K562 (cell line): ENCODE measurements around the gene RELL2. TPM values are rescaled to one million over a fixed set of nuclear protein-coding genes. Genes with fewer than 3 reads are reported as not detected.

Experiments used
- ATAC-seq: fragments of 200-7000 bp; cut with Tn5 transposase; 3 replicates; pipeline ENCODE4 v1.9.1; 2020; ENCODE audit warnings: moderate library complexity
- BruUV-seq: library from RNA; stranded (reverse); fragments of 400-500 nt; replicated peaks from 2 replicates; lab custom pipeline; 2021; lab: Mats Ljungman, UMichigan
- CTCF ChIA-PET: fragments of 300-600 bp; formaldehyde crosslinking; extraction: SDS; loops from one replicate; lab custom pipeline; 2021; ENCODE audit warnings: low intra/inter-chr PET ratio; lab: Yijun Ruan, JAX
- POLR2A ChIA-PET: fragments of 300-600, 350-650 bp; sonication (Branson Sonifier 250); formaldehyde crosslinking; extraction: SDS; loops from one replicate; lab custom pipeline; 2021; ENCODE audit warnings: antibody characterized with exemption, inconsistent platforms; lab: Yijun Ruan, JAX
- DNase-seq, 4 experiments: peaks; one replicate each; pipeline versions ENCODE4 v3.0.0 to v3.0.0-alpha.2; 2011 to 2018; ENCODE audit warnings: low spot score in 3 of 4, mixed read lengths in 3 of 4; ENCODE audit errors: extremely low read depth in 1 of 4
- FAIRE-seq: peaks from 2 replicates; lab custom pipeline; 2011; peaks lifted over from hg19 to GRCh38; lab: Jason Lieb, UNC
- H2AFZ ChIP-seq: 2 replicates; pipeline ENCODE4 v1.6.0; 2011; ENCODE audit warnings: low read depth, low read length, control low read depth, inconsistent platforms
- H3K27ac ChIP-seq: fragments of 200-600 bp; 3 replicates; pipeline ENCODE4 v1.8.0; 2011; ENCODE audit warnings: low read depth, mild to moderate bottlenecking, control low read depth, inconsistent platforms, low read length, moderate library complexity, mixed read lengths; ENCODE audit errors: extremely low read depth
- H3K27me3 ChIP-seq, 2 experiments: fragments of 300-600 bp in 1 of 2; 2 replicates in 1 of 2; 3 replicates in 1 of 2; pipeline versions ENCODE4 v1.6.0 to v1.8.0; 2011; ENCODE audit warnings: inconsistent platforms in 2 of 2, low read length in 2 of 2, mild to moderate bottlenecking in 1 of 2, mixed read lengths in 1 of 2, moderate library complexity in 1 of 2; ENCODE audit not compliant: control insufficient read depth in 2 of 2, insufficient read depth in 2 of 2
- H3K36me3 ChIP-seq: fragments of 300-600 bp; 3 replicates; pipeline ENCODE4 v1.8.0; 2011; ENCODE audit warnings: mild to moderate bottlenecking, low read length, inconsistent platforms; ENCODE audit not compliant: control insufficient read depth, insufficient read depth
- H3K4me1 ChIP-seq, 2 experiments: fragments of 200-600 bp in 1 of 2; replicated peaks in 1 of 2; 2 replicates in 1 of 2; 3 replicates in 1 of 2; pipeline versions ENCODE4 v1.5.1 to v1.8.0; 2011; ENCODE audit warnings: inconsistent platforms in 2 of 2, low read length in 2 of 2, mild to moderate bottlenecking in 1 of 2, mixed read lengths in 1 of 2, moderate library complexity in 1 of 2; ENCODE audit not compliant: control insufficient read depth in 2 of 2, insufficient read depth in 2 of 2
- H3K4me2 ChIP-seq: 2 replicates; pipeline ENCODE4 v1.6.1; 2011; ENCODE audit warnings: low read length, control low read depth, inconsistent platforms, mixed read lengths; ENCODE audit not compliant: insufficient read depth
- H3K4me3 ChIP-seq: fragments of 200-600 bp; sonication (generic), shearing (Covaris generic); 2 replicates; pipeline ENCODE4 v1.5.1; 2016; ENCODE audit warnings: control low read depth, inconsistent platforms
- H3K79me2 ChIP-seq: fragments of 200-600 bp; 3 replicates; pipeline ENCODE4 v1.8.0; 2011; ENCODE audit warnings: low read length, inconsistent platforms; ENCODE audit not compliant: control insufficient read depth, insufficient read depth
- H3K9ac ChIP-seq, 2 experiments: 2 replicates each; pipeline versions ENCODE4 v1.6.0 to v1.6.1; 2011; ENCODE audit warnings: low read depth in 2 of 2, low read length in 2 of 2, control low read depth in 1 of 2, inconsistent platforms in 1 of 2, mild to moderate bottlenecking in 1 of 2, mixed read lengths in 1 of 2; ENCODE audit not compliant: insufficient read depth in 1 of 2
- H3K9me1 ChIP-seq: one replicate; pipeline ENCODE4 v1.6.0; 2011; ENCODE audit warnings: inconsistent platforms, mild to moderate bottlenecking, low read length, moderate library complexity; ENCODE audit not compliant: control insufficient read depth, insufficient read depth
- H3K9me3 ChIP-seq: replicated peaks from 2 replicates; pipeline ENCODE4 v1.5.1; 2011; ENCODE audit warnings: low read depth, low read length, inconsistent platforms; ENCODE audit not compliant: control insufficient read depth, insufficient read depth
- H4K20me1 ChIP-seq: replicated peaks from 2 replicates; pipeline ENCODE4 v1.6.1; 2011; ENCODE audit warnings: low read length, inconsistent platforms, mixed read lengths; ENCODE audit not compliant: control insufficient read depth, insufficient read depth
- ARHGAP35 ChIP-seq: fragments of 450-650 bp; IDR thresholded peaks from 2 replicates; pipeline ENCODE4 v1.6.1; 2018; ENCODE audit not compliant: partially characterized antibody
- EWSR1 ChIP-seq: fragments of 450-650 bp; IDR thresholded peaks from 2 replicates; pipeline ENCODE4 v1.6.1; 2018; ENCODE audit warnings: borderline replicate concordance, mild to moderate bottlenecking, low read depth, moderate library complexity; ENCODE audit not compliant: partially characterized antibody
- FOXJ3 ChIP-seq: sonication (generic); formaldehyde crosslinking; IDR thresholded peaks from 2 replicates; pipeline ENCODE4 v1.4.0; 2020; ENCODE audit warnings: mild to moderate bottlenecking, missing genetic modification reagents
- HLTF ChIP-seq: fragments of 450-650 bp; IDR thresholded peaks from 2 replicates; pipeline ENCODE4 v1.6.1; 2016
- MTA1 ChIP-seq: fragments of 450-650 bp; IDR thresholded peaks from 2 replicates; pipeline ENCODE4 v1.6.1; 2017; ENCODE audit warnings: borderline replicate concordance
- RFX5 ChIP-seq: IDR thresholded peaks from 2 replicates; pipeline ENCODE4 v1.6.1; 2011; ENCODE audit warnings: low read depth, mild to moderate bottlenecking, improper control_type of control experiment, low read length
- STAT5A ChIP-seq: IDR thresholded peaks from 2 replicates; pipeline ENCODE4 v1.6.1; 2012; ENCODE audit warnings: low read length, inconsistent platforms, borderline replicate concordance
- TGIF2 ChIP-seq: sonication (generic); formaldehyde crosslinking; IDR thresholded peaks from 2 replicates; pipeline ENCODE4 v1.8.1; 2022; ENCODE audit warnings: mild to moderate bottlenecking, missing genetic modification reagents, moderate library complexity
- ZFPM2 ChIP-seq: fragments of 250-450 bp; sonication (Bioruptor Pico); IDR thresholded peaks from 2 replicates; pipeline ENCODE4 v1.5.1; 2022; ENCODE audit warnings: mild to moderate bottlenecking
- ZNF23 ChIP-seq: fragments of 250-450 bp; sonication (Bioruptor Pico); IDR thresholded peaks from 2 replicates; pipeline ENCODE4 v1.4.0; 2020; ENCODE audit warnings: mild to moderate bottlenecking
- ZNF561 ChIP-seq: fragments of 450-650 bp; formaldehyde crosslinking; conservative IDR thresholded peaks from 2 replicates; pipeline ENCODE4 v1.4.0; 2020; ENCODE audit warnings: mild to moderate bottlenecking, moderate library complexity
- ZNF695 ChIP-seq: fragments of 450-650 bp; formaldehyde crosslinking; IDR thresholded peaks from 2 replicates; pipeline ENCODE4 v1.4.0; 2020; ENCODE audit warnings: mild to moderate bottlenecking, moderate library complexity
- ZNF766 ChIP-seq: fragments of 200-800 bp; sonication (Bioruptor generic); conservative IDR thresholded peaks from 2 replicates; pipeline ENCODE4 v1.6.1; 2016; ENCODE audit warnings: missing genetic modification characterization, missing compliant biosample characterization
- ZNF830 ChIP-seq: fragments of 250-450 bp; sonication (Bioruptor Pico); IDR thresholded peaks from 2 replicates; pipeline ENCODE4 v1.5.0; 2021; ENCODE audit warnings: mild to moderate bottlenecking
- WGBS: fragments of 100-300 bp; shearing (Covaris generic); methylation state at CpG from one replicate; pipeline ENCODE4 v1.1.6; 2016; ENCODE audit warnings: low coverage, mixed read lengths; ENCODE audit not compliant: insufficient coverage; ENCODE audit errors: missing lambda C conversion rate; 5-methylcytosine and 5-hydroxymethylcytosine counted together
- in situ Hi-C: fragments of 300-500 bp; cut with MboI; formaldehyde crosslinking; loops from 4 replicates; pipeline ENCODE4 v1.15.0; 2018; ENCODE audit warnings: inconsistent platforms, mixed read lengths
- intact Hi-C: fragments of 100-400 bp; cut with micrococcal nuclease; formaldehyde crosslinking; loops from 2 replicates; pipeline ENCODE4 v1.14.2; 2022
- polyA plus RNA-seq, 8 experiments: library from polyadenylated mRNA; depleted of rRNA in 4 of 8; stranded (reverse) in 5 of 8; unstranded in 3 of 8; fragments of >200 nt; fragmentation: Nextera tagmentation in 2 of 8; fragmentation: Illumina TruSeq in 1 of 8; extraction: Ambion mirVana in 2 of 8; extraction: Trizol in 1 of 8; gene quantifications; 2 replicates each; pipeline versions ENCODE4 v1.2.1 to v1.2.3, GENCODE V29; 2011 to 2014; ENCODE audit warnings: inconsistent platforms in 1 of 8, missing spikeins in 1 of 8
- total RNA-seq, 7 experiments: library from RNA; depleted of rRNA in 6 of 7; stranded (reverse); fragments of >200 nt in 6 of 7; fragmentation: Illumina TruSeq in 2 of 7; extraction: Trizol in 2 of 7; gene quantifications; 2 replicates each; pipeline versions ENCODE4 v1.2.1 to v1.2.3, GENCODE V29; 2011 to 2021; ENCODE audit warnings: low replicate concordance in 1 of 7
- TF ChIP-seq, protein P1 (sequence below): fragments of 250-450 bp; sonication (Bioruptor Pico); IDR thresholded peaks from 2 replicates; pipeline ENCODE4 v1.8.0; 2021; ENCODE audit warnings: moderate library complexity, mild to moderate bottlenecking, inconsistent platforms
- TF ChIP-seq, protein P2 (sequence below): sonication (generic); IDR thresholded peaks from 2 replicates; pipeline ENCODE4 v1.6.1; 2016
- TF ChIP-seq, protein P3 (sequence below): sonication (generic); formaldehyde crosslinking; IDR thresholded peaks from 2 replicates; pipeline ENCODE4 v1.8.0; 2022; ENCODE audit warnings: missing genetic modification reagents, mild to moderate bottlenecking, moderate library complexity, borderline replicate concordance
- TF ChIP-seq, protein P4 (sequence below): sonication (generic); formaldehyde crosslinking; IDR thresholded peaks from 2 replicates; pipeline ENCODE4 v1.8.0; 2022; ENCODE audit warnings: mild to moderate bottlenecking, missing genetic modification reagents

Gene RELL2
- total and polyA plus RNA-seq, 9 of the 15 experiments (the other 6 are each of a cell fraction or from before 2014, with no cell fraction given) = 0.06 to 36.0 (median 14.3) TPM

DNA sequence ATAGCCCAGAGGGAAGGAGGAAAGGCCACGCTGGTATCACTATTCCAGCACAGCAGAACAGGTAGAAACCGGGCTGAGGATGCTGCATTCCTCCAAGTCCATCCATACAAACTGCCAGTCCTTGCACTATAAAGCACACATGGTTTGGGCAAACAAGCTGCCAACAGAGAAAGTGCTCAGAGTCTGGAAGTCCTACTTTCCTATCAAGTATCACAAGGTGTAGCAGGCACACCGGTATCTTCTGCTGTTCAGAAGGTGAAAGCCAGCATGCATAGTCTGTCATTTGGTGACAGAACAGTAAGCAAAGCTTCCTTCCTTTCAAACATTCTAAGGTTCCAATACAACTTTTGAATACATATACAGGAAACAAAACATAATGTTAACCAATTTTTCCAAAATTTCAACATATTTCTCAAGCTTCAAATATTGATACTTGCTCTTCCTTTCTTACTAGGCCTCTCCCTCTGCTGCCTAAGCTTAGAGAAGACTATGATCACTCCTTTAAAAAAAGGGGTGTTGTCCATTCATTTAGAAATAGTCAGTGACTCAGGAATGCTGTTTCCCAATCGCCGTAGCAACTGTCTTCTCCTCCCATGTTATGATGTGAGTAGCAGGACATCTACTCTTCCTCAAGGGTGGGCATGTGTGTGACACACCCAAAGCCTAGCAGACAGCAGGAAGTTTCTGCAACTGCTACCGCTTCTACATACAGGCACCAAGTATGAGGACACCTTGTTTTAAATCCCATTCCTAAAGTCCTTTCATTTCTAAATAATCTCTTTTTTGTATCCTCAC lies 32.7 kb upstream of the RELL2 start:
- ATAC-seq = peak; percentile 67
- DNase-seq = peak; percentile 38 to 86 (median 54)
- FAIRE-seq = peak; percentile 81
- Histone ChIP-seq H3K9ac (peak overlapping the region; percentile 41 to 51; a peak in 3 of 4 replicates), H3K9me3 (no peaks in the 10 kb centered on the region), H3K79me2 (peaks cover 100% of the 10 kb centered on the region), H3K36me3 (peaks cover 51% of the 10 kb centered on the region), H3K9me1 (no peaks in the 10 kb centered on the region), H3K27ac (peak overlapping the region; percentile 86), H3K4me3 (no peak overlapping the region), H3K27me3 (no peaks in the 10 kb centered on the region), H3K4me1 (peaks cover 15 to 63% of the 10 kb centered on the region in 2 experiments; a peak in 4 of 5 replicates), H2AFZ (no peak overlapping the region), H3K4me2 (peak overlapping the region; percentile 67), H4K20me1 (0 out of 2 replicates have a peak, but pooled peaks cover 4% of the 10 kb centered on the region)
- intact Hi-C loops (loop anchor here (2.0 kb wide), 1 partner anchor 15 kb away; the partner anchor contains the start of gene DIAPH1), in situ Hi-C loops (no loop called here)
- 19% methylated on average over 6 of the region's 6 CpGs for WGBS
- CTCF ChIA-PET = no interaction called here
- POLR2A ChIA-PET = interaction anchor here (0.7 to 2.8 kb wide), 5 partner anchors 10 to 358 kb away, joined by 3 to 11 read pairs (median 3); partner anchors contain the start of genes DIAPH1, HDAC3 and RELL2
- BruUV-seq = no TSS peak
- TF ChIP-seq, protein P1, sequence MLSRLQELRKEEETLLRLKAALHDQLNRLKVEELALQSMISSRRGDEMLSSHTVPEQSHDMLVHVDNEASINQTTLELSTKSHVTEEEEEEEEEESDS (CRISPR knock-in tag) = no peak
- TF ChIP-seq TGIF2 (no peak), HLTF (no peak), ZNF830 (CRISPR knock-in tag) (no peak), ZNF766 (CRISPR knock-in tag) (no peak), STAT5A (no peak), MTA1 (no peak), FOXJ3 (CRISPR knock-in tag) (peak; percentile 74), ZNF561 (no peak), EWSR1 (no peak), ZNF695 (CRISPR knock-in tag) (no peak), ARHGAP35 (no peak), ZFPM2 (CRISPR knock-in tag) (no peak), RFX5 (no peak), ZNF23 (CRISPR knock-in tag) (no peak)
- TF ChIP-seq, protein P2, sequence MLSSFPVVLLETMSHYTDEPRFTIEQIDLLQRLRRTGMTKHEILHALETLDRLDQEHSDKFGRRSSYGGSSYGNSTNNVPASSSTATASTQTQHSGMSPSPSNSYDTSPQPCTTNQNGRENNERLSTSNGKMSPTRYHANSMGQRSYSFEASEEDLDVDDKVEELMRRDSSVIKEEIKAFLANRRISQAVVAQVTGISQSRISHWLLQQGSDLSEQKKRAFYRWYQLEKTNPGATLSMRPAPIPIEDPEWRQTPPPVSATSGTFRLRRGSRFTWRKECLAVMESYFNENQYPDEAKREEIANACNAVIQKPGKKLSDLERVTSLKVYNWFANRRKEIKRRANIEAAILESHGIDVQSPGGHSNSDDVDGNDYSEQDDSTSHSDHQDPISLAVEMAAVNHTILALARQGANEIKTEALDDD = 0 out of 2 replicates have a peak, but pooled peaks have one; percentile 27
- TF ChIP-seq, protein P3, sequence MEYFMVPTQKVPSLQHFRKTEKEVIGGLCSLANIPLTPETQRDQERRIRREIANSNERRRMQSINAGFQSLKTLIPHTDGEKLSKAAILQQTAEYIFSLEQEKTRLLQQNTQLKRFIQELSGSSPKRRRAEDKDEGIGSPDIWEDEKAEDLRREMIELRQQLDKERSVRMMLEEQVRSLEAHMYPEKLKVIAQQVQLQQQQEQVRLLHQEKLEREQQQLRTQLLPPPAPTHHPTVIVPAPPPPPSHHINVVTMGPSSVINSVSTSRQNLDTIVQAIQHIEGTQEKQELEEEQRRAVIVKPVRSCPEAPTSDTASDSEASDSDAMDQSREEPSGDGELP (CRISPR knock-in tag) = no peak
- TF ChIP-seq, protein P4, sequence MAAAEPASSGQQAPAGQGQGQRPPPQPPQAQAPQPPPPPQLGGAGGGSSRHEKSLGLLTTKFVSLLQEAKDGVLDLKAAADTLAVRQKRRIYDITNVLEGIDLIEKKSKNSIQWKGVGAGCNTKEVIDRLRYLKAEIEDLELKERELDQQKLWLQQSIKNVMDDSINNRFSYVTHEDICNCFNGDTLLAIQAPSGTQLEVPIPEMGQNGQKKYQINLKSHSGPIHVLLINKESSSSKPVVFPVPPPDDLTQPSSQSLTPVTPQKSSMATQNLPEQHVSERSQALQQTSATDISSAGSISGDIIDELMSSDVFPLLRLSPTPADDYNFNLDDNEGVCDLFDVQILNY (CRISPR knock-in tag) = no peak
